G401 (cell line): Measurements from ENCODE around the gene DOCK9. TPM values are rescaled to one million over a fixed set of nuclear protein-coding genes. Genes with fewer than 3 reads are reported as not detected.
"Not testable (repeated sequence)": the region's sequence is repeated elsewhere in the genome, so short reads cannot be mapped to it uniquely, and the experiment has no call there.

Source experiments
- DNase-seq: peaks from one replicate; pipeline ENCODE4 v3.0.0-alpha.2; 2015; ENCODE audit warnings: low spot score
- in situ Hi-C: cut with HindIII; loops from 2 replicates; pipeline ENCODE4 v1.10.0; 2016; ENCODE audit warnings: low sequenced_read_pairs, mixed read lengths
- total RNA-seq: library from RNA; depleted of rRNA; stranded (reverse); fragments of >200 nt; shearing (Covaris generic); gene quantifications from 2 replicates; pipeline ENCODE4 v1.2.3, GENCODE V29; 2014

The DOCK9 gene
- total RNA-seq, 1 experiment from 2014 or later: 0.51 TPM

DNA sequence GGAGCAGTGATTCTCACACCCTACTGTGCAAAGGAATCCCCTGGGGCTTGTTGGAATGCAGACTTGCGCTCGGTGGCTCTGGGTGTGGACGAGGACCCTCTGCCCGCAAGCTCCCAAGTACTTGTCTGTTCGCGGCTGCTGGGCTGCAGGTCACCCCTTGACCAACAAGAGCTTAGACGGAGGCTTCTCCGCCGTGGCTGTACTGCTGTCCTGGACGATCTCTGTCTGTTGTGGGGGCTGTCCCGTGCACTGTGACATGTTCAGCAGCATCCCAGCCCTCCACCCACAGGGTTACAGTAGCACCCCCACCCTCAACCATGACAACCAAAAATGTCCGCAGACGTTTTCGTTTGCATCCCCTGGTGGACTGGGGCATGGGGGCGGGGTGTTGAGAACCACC, 202.5 kb downstream of the DOCK9 start:
- in situ Hi-C loops: no loop called here
- no peak for DNase-seq

DNA sequence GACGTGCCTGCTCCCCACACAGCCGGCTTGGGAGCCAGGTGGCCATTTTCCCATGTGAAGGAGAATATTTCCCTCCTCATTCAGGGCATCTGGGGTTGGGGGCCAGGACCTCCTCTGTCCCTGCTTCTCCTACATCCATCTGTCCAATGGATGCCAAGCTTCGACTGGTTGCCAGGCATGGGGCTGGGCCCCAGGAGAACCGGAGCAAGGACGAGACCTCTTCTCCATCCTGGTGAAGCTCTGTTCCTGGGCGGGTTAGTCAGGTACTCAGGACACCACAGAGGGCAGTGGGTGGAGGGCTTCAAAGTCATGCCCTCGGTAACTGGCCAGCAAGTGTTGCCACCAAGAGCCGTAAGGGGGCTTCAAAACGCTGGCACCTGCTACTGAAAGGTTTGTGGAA, 203.1 kb downstream of the DOCK9 start:
- in situ Hi-C loops: no loop called here
- no peak for DNase-seq

DNA sequence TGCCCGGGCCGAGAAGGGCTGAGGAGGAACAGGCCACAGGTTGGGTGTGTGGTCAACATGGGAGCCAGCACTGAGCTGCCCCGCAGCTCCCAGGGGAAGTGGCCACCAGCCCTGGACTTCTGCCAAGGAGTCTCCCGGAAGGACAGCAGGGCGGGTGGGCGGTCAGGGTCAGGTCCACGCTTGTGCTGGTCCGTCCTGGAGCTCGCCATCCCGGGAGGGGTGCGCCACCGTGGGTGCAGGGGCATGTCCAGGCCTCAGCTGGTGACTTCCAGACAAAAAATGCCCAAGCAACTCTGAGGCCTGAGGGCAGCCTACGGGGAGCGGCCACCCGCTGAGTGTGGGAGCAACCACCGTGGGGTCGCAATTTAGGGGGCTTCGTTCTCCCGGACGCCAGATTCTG, 203.9 kb downstream of the DOCK9 start:
- in situ Hi-C loops: no loop called here
- no peak for DNase-seq

DNA sequence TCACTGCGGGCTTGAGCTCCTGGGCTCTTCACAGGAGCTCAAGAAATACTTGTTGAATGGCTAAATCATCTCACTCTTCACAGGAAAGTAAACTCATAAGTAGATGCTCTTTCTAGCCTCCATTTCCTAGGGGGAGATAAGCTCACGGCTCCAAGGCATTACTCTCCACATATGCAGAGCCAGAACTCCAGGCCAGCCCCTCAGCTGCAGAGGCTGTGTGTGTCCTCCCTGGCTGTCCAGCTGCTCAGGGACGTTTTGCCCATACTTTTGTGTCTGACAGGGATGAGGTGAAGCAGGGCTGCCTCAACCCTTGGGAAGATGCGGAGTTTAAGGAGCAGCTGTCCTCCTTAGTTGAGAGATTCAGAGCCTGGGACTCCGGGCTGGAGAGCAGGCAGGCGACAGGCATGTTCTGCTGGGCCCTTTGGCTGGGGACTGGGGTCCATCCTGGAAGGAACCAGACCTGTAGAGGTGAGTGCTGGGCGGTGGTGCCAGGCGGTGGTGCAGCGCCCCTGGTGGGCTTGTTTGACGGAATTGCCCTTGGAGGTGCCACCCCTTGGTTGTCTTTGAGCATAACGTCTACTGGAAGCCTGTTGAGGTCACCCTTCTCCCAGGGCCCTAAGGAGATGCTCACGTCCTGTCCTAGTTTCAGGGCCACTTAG, 204.9 kb downstream of the DOCK9 start:
- in situ Hi-C loops: no loop called here
- DNase-seq: no peak

DNA sequence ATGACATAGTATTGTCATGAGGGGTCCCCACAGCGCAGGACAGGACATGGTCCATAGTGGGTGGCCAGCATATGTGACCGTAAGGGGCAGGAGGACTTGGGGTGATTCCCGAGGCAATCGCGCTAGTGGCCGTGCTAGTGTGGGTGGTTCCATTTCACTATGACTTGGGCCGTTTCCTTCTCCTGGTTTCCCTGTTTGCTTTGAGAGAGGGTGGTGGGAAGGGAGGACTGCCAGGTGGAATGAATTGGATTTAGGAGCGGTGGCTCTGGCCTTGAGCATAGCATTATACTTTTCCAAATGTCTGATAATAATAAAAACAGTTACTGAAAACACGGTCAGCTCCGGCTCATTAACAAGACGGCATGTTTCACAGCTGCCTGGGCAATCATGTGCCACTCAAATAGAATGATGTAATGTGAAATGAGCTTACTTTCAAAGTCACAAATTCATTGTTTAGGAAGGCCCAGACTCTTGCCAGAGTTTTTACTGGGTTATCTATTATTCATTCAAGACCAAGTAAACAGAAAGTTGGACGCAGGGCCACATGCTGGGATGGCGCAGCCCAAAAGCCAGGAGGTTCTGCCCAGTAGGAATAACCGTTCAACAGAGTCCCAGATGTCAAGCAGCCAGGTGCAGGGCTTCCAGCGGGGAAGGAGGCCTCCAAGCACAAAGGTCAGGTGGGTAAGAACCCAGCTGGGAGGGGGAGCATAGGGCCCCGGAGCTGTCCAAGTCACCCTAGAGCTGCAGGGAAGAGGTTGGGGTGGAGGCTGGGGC, 205.8 kb downstream of the DOCK9 start:
- in situ Hi-C loops: no loop called here
- DNase-seq: no peak

DNA sequence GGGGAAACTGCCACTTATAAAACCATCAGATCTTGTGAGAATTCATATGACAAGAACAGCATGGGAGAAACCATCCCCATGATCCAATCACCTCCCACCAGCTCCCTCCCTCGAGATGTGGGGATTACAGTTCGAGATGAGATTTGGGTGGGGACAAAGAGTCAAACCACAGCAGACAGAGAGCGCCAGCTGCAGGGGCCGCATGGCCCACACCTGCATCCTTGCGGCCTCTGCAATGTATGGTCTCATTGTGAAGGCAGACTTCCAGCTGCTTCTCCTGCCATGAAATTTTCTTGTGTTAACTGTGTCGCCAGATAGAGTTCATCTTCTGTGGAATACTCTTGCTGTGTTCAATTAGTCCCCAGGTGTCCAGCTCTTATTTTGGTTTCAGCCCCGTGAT, 208.1 kb downstream of the DOCK9 start:
- DNase-seq: no peak
- in situ Hi-C loops: no loop called here

DNA sequence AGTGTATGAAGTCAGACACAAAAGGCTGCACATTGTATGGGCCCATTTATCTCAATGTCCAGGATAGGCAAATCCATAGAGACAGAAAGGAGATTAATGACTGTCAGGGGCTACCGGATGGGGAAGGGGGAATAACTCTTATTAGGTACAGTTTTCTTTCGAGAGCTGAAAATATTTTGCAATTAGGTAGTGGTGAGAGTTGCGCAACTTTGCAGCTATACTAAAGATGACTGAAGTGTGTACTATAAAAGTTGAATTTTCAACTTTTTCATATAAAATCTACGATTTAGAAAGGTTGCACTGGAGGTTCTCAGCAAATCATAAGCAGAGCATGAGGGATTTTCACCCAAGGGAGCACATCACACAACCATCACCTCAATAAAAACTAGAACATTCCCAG, 209.3 kb downstream of the DOCK9 start:
- no peak for DNase-seq
- in situ Hi-C loops: no loop called here

DNA sequence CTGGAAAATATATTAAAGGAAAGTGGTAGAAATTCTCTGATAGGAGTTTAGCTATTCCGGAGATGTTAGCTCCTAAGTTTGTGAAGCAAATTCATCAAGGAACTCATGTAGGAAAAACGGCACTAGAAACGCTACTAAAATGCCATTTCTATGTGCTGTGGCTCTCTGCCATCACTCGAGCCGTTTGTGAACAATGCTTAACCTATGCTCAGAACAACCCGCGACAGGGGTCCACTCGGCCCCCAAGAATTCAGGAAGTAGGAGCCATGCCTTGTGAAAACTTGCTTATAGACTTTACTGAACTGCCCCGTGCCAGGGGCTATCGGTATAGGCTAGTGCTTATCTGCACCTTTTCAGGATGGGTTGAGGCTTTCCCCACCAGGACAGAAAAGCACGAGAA, 211.2 kb downstream of the DOCK9 start:
- in situ Hi-C loops: no loop called here
- DNase-seq: no peak

DNA sequence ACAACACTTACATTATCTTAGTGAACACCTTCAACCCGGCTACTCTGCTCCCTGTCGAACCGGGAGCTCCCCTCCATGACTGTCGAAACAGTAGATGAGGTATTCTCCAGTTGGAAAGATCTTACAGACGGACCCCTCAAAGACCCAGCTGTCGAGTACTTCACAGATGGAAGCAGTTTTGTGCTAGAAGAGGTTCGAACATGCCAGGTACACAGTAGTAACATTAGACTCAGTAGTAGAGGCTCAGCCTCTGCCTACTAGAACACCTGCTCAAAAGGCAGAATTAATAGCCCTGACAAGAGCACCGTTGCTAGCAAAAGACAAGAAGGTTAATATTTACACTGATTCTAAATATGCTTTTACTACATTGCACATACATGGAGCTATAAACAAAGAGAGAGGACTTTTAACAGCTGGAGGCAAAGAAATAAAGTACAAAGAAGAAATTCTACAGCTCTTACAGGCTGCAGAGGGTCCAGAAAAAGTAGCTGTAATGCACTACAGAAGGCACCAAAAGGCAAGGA, 211.8 kb downstream of the DOCK9 start:
- DNase-seq: no peak
- in situ Hi-C loops: no loop called here

DNA sequence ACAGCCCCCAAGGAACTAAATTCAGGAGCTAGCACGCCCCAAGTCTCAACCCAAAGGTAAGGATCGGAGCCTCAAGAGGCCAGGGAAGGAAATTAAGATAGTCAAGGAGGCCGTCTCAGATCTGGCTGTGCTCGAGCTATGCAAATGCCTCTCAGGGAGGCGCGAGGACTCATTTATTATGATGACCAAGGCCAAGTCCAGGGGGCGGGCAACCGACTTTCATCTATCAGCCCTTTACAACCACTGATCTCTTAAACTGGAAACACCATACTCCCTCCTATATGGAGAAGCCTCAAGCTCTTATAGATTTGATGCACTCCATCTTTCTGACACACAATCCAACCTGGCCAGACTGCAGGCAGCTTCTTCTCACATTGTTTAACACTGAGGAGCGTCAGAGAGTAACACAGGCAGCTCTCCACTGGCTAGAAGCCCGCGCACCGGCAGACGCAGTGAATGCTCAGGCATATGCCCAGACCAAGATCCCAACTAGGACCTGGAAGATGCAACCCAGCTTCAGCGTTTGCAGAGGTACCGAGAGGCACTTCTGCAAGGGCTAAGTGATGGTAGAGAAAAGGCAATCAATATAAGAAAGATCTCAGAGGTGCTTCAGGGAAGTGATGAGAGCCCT, 215.8 kb downstream of the DOCK9 start:
- in situ Hi-C loops: no loop called here
- no peak for DNase-seq

DNA sequence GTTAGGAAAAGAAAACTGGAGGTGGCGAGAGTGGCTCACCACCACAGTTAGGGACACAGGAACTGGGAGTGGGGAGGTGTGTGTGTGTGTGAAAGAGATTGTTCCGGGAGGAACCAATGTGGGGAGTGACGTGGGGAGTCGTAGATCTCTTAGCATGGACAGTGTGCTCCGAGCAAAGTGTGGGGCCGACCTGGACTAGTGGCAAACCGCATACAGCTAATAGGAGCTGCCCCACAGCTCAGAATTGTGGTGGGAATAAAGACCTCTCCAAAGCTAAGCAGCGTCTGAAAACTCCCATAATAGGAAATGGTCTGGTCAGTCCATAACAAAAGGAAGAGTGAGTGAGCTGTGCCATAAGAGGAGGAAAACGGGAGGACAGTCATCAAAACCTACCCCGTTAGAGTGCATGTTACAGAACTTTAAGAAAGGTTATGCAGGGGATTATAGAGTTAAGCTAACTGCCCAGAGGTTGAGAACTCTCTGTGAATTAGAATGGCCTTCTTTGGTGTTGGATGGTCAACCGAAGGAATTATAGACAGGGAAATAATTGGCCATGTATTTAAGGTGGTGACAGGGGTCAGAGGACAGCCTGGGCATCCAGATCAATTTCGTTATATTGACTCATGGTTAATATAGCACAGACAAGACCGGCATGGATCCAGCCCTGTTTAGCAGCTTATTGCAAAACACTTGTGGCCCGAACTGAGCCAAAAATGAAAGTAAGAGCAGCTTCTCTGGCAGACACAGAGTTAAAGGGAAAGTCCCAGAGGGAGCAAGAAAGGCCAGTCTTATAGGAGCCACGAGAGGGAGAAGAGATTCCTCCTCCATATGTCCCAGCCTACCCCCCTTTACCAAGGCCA, 216.5 kb downstream of the DOCK9 start:
- no peak for DNase-seq
- in situ Hi-C loops: no loop called here

DNA sequence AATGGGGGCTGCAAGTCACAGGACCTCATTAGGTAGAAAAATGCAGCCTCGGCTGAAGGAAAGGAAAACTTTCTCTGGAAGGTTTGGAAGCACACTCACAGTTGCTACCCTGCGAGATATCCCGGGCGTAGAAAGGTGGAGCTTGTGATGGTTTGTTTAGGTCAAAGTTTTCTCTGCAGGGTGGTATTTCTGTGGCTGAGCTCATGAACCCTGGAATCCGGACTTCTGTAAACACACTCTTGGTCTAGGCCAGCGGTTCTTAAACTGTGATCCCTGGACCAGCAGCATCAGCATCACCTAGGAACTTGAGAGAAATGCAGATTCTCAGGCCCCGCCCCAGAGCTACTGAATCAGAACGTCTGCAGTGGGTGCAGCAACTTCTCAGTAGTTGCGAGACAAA, 222.1 kb downstream of the DOCK9 start:
- DNase-seq: no peak
- in situ Hi-C loops: no loop called here

DNA sequence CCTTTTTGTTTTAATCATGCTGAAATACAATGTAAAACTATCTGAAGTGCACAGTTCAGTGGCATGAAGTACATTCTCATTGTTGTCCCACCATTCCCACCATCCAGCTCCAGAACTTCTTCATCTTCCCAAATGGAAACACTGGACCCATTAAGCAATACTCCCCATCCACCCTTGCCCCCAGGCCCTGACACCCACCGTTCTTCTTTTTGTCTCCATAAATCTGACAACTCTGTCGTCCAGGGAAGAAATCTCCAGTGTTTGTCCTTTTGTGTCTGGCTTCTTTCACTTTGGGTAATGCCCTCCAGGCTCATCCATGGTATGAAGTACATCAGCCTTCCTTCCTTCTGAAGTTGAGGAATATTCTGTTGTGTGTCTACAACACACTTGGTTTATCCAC, 222.7 kb downstream of the DOCK9 start:
- DNase-seq: no peak
- in situ Hi-C loops: no loop called here

DNA sequence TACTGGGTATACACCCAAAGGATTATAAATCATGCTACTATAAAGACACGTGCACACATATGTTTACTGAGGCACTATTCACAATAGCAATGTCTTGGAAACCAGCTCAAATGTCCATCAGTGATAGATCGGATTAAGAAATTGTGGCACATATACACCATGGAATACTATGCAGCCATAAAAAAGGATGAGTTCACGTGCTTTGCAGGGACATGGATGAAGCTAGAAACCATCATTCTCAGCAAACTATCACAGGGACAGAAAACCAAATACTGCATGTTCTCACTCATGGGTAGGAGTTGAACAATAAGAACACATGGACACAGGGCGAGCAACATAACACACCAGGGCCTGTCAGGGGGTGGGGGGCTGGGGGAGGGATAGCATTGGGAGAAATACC, 223.4 kb downstream of the DOCK9 start:
- DNase-seq, in situ Hi-C loops: not testable (repeated sequence)

DNA sequence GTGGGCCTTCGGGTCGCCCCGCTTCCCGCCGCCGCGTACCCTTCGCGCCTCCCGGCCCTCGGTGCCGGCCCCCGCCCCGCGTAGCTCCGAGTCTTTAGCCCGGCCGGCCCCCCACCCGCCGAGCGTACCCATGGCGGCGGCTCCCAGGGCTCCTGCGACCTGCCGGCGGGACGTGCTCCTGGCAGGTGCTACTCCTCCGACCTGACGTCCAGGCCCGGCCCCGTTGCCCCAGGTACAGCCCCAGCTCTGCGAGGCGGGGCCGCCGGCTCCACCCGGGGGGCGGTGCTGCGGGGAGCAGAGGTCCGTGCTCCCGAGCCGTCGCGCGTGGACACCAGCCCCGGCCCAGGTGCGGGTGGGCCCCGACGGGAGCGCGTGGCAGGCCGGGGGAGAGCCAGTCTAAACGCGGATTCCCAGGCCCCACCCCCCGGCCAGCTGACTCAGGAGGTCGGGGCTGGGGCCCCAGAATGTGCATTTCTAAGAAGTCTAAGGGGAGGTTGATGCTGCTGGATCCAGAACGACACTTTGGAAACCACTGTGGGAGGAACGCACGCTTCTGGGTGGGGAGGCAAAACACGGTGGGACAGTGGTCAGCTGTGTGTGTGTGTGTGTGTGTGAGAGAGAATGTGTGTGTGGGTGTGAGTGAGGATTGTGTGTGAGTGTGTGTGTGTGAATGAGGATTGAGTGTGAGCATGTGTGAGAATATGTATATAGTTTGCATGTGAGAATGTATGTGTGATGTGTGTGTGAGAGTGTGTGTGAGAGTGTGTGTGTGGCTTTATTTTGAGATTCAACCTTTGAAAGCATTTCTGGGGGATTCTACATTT, 225.2 kb downstream of the DOCK9 start, which contains the start of gene SLC15A1:
SLC15A1 (minus strand) TSS at position 206 of the 824 bp plus-strand sequence; CDS start at position 132, 74 bp downstream.
- no peak for DNase-seq
- in situ Hi-C loops: no loop called here

DNA sequence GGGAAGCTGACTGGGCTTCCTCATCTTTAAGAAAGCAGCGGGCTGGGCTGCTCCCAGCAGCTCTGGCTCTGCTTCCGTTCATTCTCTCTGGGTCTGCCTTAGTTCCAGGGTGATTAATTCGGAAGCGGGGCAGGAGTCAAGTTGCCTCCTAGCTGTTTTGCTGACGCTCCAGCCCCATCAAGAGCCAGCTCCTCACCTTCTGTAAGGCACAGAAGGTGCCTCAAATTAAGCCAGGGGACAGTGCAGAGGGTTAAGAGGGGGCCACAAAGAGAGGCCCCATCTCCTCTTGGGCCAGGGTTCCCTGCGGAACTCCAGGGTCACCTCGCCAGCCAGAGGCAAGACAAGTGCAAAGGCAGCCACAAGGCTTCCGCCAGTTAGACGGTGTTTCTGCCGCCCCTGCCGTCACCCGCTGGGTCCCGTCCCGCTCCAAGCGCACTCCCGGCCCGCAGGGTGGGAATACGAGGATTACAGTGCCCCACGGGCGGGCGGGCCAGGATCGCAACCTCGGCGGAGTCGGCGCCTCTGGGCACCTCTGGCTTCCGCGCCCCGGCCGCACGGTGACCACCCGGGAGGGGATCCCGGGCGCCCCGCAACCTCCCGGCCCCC, 225.9 kb downstream of the DOCK9 start:
- in situ Hi-C loops: no loop called here
- DNase-seq: no peak

DNA sequence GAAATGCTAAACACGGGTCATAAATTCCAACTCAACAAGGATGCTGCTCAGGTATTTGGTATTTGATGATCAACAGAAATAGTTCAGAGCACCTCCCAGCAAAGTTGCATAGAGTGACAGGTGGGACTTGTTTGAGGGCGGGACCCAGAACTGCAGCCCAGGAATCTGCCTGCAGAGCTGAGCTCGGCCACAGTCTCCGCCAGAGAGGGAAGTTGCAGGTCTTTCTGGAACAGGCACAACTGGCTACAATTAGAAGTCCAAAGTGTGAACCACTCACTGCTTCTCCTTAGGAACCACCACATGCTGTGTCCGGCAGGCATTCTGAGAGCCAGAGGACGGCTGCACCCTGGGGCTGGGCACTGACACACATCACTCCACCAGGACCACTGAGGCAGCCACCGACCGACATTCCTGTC, 226.5 kb downstream of the DOCK9 start:
- no peak for DNase-seq
- in situ Hi-C loops: no loop called here

DNA sequence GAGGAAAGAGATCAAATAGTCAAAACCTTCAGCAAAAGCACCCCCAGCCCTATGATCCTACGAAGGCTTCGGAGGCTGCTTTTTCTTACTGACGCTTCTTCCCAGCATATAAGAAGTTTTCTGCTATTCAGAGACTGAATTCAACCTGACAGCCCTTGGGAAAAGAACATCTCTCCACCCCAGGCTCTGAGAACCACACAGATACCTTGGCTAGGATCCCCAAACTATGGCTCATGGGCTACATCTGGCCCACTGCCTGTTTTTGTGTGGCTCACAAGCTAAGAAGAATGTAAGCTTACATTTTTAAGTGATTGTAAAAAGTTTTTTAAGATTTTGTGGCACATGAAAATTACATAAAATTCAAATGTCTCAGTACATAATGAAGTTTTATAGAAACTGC, 228.4 kb downstream of the DOCK9 start:
- in situ Hi-C loops: no loop called here
- no peak for DNase-seq
